ENCODE measurements around the gene MPC1L. TPM values are rescaled to one million over a fixed set of nuclear protein-coding genes. Genes with fewer than 3 reads are reported as not detected.

The MPC1L gene
- total and polyA plus RNA-seq, 2 of the 4 experiments (the other 2 are of a cell fraction) = not detected

DNA sequence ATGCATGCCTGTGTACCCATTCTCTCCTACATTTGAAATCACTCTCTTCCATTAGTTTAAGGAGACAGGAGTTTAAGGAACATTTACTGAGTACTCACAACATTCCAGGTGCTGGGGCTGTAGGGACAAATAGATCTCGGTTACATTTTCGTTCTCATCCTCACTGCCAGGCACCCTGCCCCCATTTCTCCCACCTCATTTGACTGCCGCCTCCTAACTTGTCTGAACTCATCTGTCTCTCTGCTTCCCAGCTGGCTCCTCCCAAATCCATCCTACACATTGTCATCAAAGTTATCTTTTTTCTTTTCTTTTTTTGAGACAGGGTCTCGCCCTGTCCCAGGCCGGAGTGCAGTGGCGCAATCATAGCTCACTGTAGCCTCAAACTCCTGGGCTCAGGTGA lies 19.8 kb upstream of the MPC1L start:
- Histone ChIP-seq H4K5ac (ENCODE audit: low read depth, low read length) (no peak overlapping the region), H2AFZ (replicated peaks; ENCODE audit: low read length, poor library complexity) (no peak overlapping the region), H3K36me3 (ENCODE audit: control insufficient read depth, insufficient read depth, low read length) (peaks cover 3% of the 10 kb centered on the region), H2AK5ac (ENCODE audit: low read depth, low read length) (no peak overlapping the region), H2BK120ac (ENCODE audit: low read depth, low read length) (no peak overlapping the region), H4K8ac (ENCODE audit: low read depth in 2 of 2, low read length in 2 of 2) (no peak overlapping the region), H4K91ac (ENCODE audit: insufficient read depth, low read depth, low read length) (no peak overlapping the region), H3K4ac (ENCODE audit: low read depth, low read length) (no peak overlapping the region), H3K4me2 (ENCODE audit: low read depth, low read length) (no peak overlapping the region), H3K23ac (ENCODE audit: low read depth, low read length) (no peak overlapping the region), H3K9me3 (ENCODE audit: control insufficient read depth, insufficient read depth, low read length) (no peaks in the 10 kb centered on the region), H3K27me3 (ENCODE audit: control insufficient read depth, insufficient read depth, low read length) (peaks cover 4% of the 10 kb centered on the region; the same call in 1 of the 2 replicates), H3K18ac (ENCODE audit: low read depth, low read length) (no peak overlapping the region), H2AK9ac (replicated peaks; ENCODE audit: low read depth, low read length, poor library complexity) (no peak overlapping the region), H2BK5ac (ENCODE audit: low read depth, low read length, poor library complexity, severe bottlenecking) (no peak overlapping the region), H3K9me1 (ENCODE audit: insufficient read depth, low read length) (no peaks in the 10 kb centered on the region), H3K4me1 (ENCODE audit: control insufficient read depth, insufficient read depth, low read length) (no peaks in the 10 kb centered on the region), H3K27ac (ENCODE audit: insufficient read depth, low read length) (no peak overlapping the region), H4K20me1 (ENCODE audit: insufficient read depth, low read length) (no peaks in the 10 kb centered on the region), H3K4me3 (ENCODE audit: insufficient read depth, low read depth, low read length) (no peak overlapping the region), H2BK15ac (ENCODE audit: low read depth, low read length) (no peak overlapping the region), H3K14ac (replicated peaks; ENCODE audit: low read depth, low read length) (no peak overlapping the region), H3K9ac (ENCODE audit: low read depth, low read length) (no peak overlapping the region), H3K56ac (ENCODE audit: extremely low read depth, insufficient read depth, low read length) (no peak overlapping the region), H2BK20ac (ENCODE audit: low read depth, low read length) (no peak overlapping the region), H3K79me1 (ENCODE audit: low read depth in 1 of 2, low read length in 2 of 2) (no peaks in the 10 kb centered on the region)
- BruUV-seq (replicated peaks) = no TSS peak
- 72% methylated on average over 3 of the region's 6 CpGs; no CpG with 5 or more reads in 1 of the 2 experiments for WGBS, 2 experiments (ENCODE audit: extremely low coverage in 2 of 2, insufficient read length in 1 of 2)
- DNase-seq (no peak), ATAC-seq (ENCODE audit: low read depth) (no peak)
- in situ Hi-C loops (cut with MboI; ENCODE audit: low sequenced_read_pairs) (no loop called here), intact Hi-C loops (cut with micrococcal nuclease) (no loop called here), dilution Hi-C loops (cut with HindIII; ENCODE audit: low sequenced_read_pairs, unreplicated experiment) (no loop called here)
- TF ChIP-seq NFE2L2 (IDR thresholded peaks at IDR 0.05; ENCODE audit: low read depth, low read length) (no peak), BHLHE40 (IDR thresholded peaks at IDR 0.05; ENCODE audit: low read depth, low read length) (no peak), SMC3 (IDR thresholded peaks at IDR 0.05; ENCODE audit: low read depth, low read length) (no peak), RCOR1 (IDR thresholded peaks at IDR 0.05; ENCODE audit: insufficient replicate concordance, low read length) (no peak), MXI1 (IDR thresholded peaks at IDR 0.05; ENCODE audit: borderline replicate concordance, low read depth, low read length) (no peak), MAZ (IDR thresholded peaks at IDR 0.05; ENCODE audit: borderline replicate concordance, low read depth, low read length) (no peak), RFX5 (IDR thresholded peaks at IDR 0.05; ENCODE audit: low read depth, low read length) (no peak), RAD21 (IDR thresholded peaks at IDR 0.05; ENCODE audit: low read length) (no peak), CHD1 (IDR thresholded peaks at IDR 0.05; ENCODE audit: low read depth, low read length) (no peak), FOS (IDR thresholded peaks at IDR 0.05; ENCODE audit: low read depth, low read length) (no peak), MAFK (IDR thresholded peaks at IDR 0.05; ENCODE audit: low read depth, low read length) (no peak)
- TF ChIP-seq, protein P1, sequence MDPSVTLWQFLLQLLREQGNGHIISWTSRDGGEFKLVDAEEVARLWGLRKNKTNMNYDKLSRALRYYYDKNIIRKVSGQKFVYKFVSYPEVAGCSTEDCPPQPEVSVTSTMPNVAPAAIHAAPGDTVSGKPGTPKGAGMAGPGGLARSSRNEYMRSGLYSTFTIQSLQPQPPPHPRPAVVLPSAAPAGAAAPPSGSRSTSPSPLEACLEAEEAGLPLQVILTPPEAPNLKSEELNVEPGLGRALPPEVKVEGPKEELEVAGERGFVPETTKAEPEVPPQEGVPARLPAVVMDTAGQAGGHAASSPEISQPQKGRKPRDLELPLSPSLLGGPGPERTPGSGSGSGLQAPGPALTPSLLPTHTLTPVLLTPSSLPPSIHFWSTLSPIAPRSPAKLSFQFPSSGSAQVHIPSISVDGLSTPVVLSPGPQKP (IDR thresholded peaks at IDR 0.05; ENCODE audit: borderline replicate concordance, low read depth, low read length) = no peak
- TF ChIP-seq, protein P2, sequence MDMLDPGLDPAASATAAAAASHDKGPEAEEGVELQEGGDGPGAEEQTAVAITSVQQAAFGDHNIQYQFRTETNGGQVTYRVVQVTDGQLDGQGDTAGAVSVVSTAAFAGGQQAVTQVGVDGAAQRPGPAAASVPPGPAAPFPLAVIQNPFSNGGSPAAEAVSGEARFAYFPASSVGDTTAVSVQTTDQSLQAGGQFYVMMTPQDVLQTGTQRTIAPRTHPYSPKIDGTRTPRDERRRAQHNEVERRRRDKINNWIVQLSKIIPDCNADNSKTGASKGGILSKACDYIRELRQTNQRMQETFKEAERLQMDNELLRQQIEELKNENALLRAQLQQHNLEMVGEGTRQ (IDR thresholded peaks at IDR 0.05; ENCODE audit: low read depth, low read length) = no peak
- TF ChIP-seq, protein P3, sequence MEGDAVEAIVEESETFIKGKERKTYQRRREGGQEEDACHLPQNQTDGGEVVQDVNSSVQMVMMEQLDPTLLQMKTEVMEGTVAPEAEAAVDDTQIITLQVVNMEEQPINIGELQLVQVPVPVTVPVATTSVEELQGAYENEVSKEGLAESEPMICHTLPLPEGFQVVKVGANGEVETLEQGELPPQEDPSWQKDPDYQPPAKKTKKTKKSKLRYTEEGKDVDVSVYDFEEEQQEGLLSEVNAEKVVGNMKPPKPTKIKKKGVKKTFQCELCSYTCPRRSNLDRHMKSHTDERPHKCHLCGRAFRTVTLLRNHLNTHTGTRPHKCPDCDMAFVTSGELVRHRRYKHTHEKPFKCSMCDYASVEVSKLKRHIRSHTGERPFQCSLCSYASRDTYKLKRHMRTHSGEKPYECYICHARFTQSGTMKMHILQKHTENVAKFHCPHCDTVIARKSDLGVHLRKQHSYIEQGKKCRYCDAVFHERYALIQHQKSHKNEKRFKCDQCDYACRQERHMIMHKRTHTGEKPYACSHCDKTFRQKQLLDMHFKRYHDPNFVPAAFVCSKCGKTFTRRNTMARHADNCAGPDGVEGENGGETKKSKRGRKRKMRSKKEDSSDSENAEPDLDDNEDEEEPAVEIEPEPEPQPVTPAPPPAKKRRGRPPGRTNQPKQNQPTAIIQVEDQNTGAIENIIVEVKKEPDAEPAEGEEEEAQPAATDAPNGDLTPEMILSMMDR (conservative IDR thresholded peaks at IDR 0.05; ENCODE audit: low read depth, low read length) = no peak
- ChIA-PET CTCF (no interaction called here), POLR2A (ENCODE audit: unreplicated experiment) (no interaction called here)

Measured in IMR-90 (cell line).